C4-2B (cell line): ENCODE measurements around the gene PHYHIPL.

Experiments
- H3K27ac ChIP-seq: fragments of 450-650 bp; 2 replicates; pipeline ENCODE4 v1.5.1; 2017
- CTCF ChIP-seq: fragments of 450-650 bp; conservative IDR thresholded peaks from 2 replicates; pipeline ENCODE4 v1.5.1; 2017; ENCODE audit warnings: mild to moderate bottlenecking
- ZFX ChIP-seq: fragments of 450-650 bp; IDR thresholded peaks from 2 replicates; pipeline ENCODE4 v1.6.1; 2017

The PHYHIPL gene

GRCh38 chr10:59270492-59270891 is 94.0 kb downstream of the PHYHIPL start:
- TF ChIP-seq ZFX: no peak
- TF ChIP-seq CTCF: no peak
- no peak overlapping the region for H3K27ac ChIP-seq

GRCh38 chr10:59271160-59271559 is 94.7 kb downstream of the PHYHIPL start:
- no peak for TF ChIP-seq CTCF
- no peak for TF ChIP-seq ZFX
- no peak overlapping the region for H3K27ac ChIP-seq

- TF ChIP-seq ZFX (no peak), CTCF (no peak)
- no peak overlapping the region for H3K27ac ChIP-seq
These were observed 95.6 kb downstream of the PHYHIPL start for GRCh38 chr10:59272061-59272460.

GRCh38 chr10:59273445-59273844 is 97.0 kb downstream of the PHYHIPL start:
- TF ChIP-seq CTCF (no peak), ZFX (no peak)
- no peak overlapping the region for H3K27ac ChIP-seq

- TF ChIP-seq CTCF (no peak), ZFX (no peak)
- H3K27ac ChIP-seq: no peak overlapping the region
These were observed 99.7 kb downstream of the PHYHIPL start for GRCh38 chr10:59276133-59276532.

GRCh38 chr10:59276919-59277318 is 100.5 kb downstream of the PHYHIPL start:
- TF ChIP-seq CTCF (no peak), ZFX (no peak)

GRCh38 chr10:59279476-59279875 is 103.0 kb downstream of the PHYHIPL start:
- H3K27ac ChIP-seq: no peak overlapping the region
- TF ChIP-seq ZFX (no peak), CTCF (no peak)

More at GRCh38 chr10:59276919-59277318, 100.5 kb downstream of the PHYHIPL start:
- H3K27ac ChIP-seq: no peak overlapping the region
